ENCODE results near the gene CLMN.

- TF ChIP-seq, protein P1, sequence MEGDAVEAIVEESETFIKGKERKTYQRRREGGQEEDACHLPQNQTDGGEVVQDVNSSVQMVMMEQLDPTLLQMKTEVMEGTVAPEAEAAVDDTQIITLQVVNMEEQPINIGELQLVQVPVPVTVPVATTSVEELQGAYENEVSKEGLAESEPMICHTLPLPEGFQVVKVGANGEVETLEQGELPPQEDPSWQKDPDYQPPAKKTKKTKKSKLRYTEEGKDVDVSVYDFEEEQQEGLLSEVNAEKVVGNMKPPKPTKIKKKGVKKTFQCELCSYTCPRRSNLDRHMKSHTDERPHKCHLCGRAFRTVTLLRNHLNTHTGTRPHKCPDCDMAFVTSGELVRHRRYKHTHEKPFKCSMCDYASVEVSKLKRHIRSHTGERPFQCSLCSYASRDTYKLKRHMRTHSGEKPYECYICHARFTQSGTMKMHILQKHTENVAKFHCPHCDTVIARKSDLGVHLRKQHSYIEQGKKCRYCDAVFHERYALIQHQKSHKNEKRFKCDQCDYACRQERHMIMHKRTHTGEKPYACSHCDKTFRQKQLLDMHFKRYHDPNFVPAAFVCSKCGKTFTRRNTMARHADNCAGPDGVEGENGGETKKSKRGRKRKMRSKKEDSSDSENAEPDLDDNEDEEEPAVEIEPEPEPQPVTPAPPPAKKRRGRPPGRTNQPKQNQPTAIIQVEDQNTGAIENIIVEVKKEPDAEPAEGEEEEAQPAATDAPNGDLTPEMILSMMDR (IDR thresholded peaks at IDR 0.05; ENCODE audit: poor library complexity) = no peak
- TF ChIP-seq EZH2 (IDR thresholded peaks at IDR 0.05; ENCODE audit: borderline replicate concordance) = no peak
- TF ChIP-seq EZH2phosphoT487 (IDR thresholded peaks at IDR 0.05; ENCODE audit: low read depth, severe bottlenecking, unreplicated experiment) = no peak
These were observed 146.2 kb downstream of the CLMN start for GRCh38 chr14:95173518-95173917.
